GM12878 (cell line): ENCODE results near the gene SLC4A9. TPM values are rescaled to one million over a fixed set of nuclear protein-coding genes. Genes with fewer than 3 reads are reported as not detected.

Experiments
- ATAC-seq: fragments of 200-7000 bp; cut with Tn5 transposase; 3 replicates; pipeline ENCODE4 v1.9.1; 2020; ENCODE audit warnings: mild to moderate bottlenecking, moderate library complexity
- BruUV-seq: library from RNA; stranded (reverse); fragments of 400-500 nt; replicated peaks from 2 replicates; lab custom pipeline; 2021; lab: Mats Ljungman, UMichigan
- CTCF ChIA-PET: fragments of 300-600 bp; sonication (Branson Sonifier 250); formaldehyde crosslinking; extraction: SDS; loops from one replicate; lab custom pipeline; 2021; ENCODE audit warnings: inconsistent platforms; lab: Yijun Ruan, JAX
- POLR2A ChIA-PET: fragments of 350-600 bp; formaldehyde crosslinking; extraction: SDS; loops from one replicate; lab custom pipeline; 2021; ENCODE audit warnings: inconsistent platforms; lab: Charles Lee
- RAD21 ChIA-PET: fragments of 300-600 bp; sonication (Branson Sonifier 250); formaldehyde crosslinking; loops from one replicate; lab custom pipeline; 2023; ENCODE audit warnings: antibody characterized with exemption; ENCODE audit not compliant: unreplicated experiment; lab: Charles Lee
- SMC1A ChIA-PET: fragments of 300-600 bp; sonication (Branson Sonifier 250); formaldehyde crosslinking; loops from one replicate; lab custom pipeline; 2023; ENCODE audit not compliant: unreplicated experiment, uncharacterized antibody; lab: Charles Lee
- DNase-seq: peaks from one replicate; pipeline ENCODE4 v3.0.0-alpha.2; 2011; ENCODE audit warnings: low read depth, low spot score
- FAIRE-seq: peaks from 3 replicates; lab custom pipeline; 2011; peaks lifted over from hg19 to GRCh38; lab: Jason Lieb, UNC
- H2AFZ ChIP-seq: 2 replicates; pipeline ENCODE4 v1.6.0; 2011; ENCODE audit warnings: low read depth, low read length, control low read depth; ENCODE audit not compliant: control insufficient read depth
- H3K27ac ChIP-seq: 2 replicates; pipeline ENCODE4 v1.5.1; 2011; ENCODE audit warnings: control low read depth; ENCODE audit not compliant: control insufficient read depth, insufficient read depth
- H3K27me3 ChIP-seq, 2 experiments: replicated peaks in 1 of 2; 2 replicates each; pipeline versions ENCODE4 v1.6.0 to v1.6.1; 2011; ENCODE audit warnings: low read length in 1 of 2; ENCODE audit not compliant: control insufficient read depth in 2 of 2, insufficient read depth in 2 of 2
- H3K36me3 ChIP-seq, 2 experiments: 2 replicates each; pipeline ENCODE4 v1.5.1; 2011; ENCODE audit warnings: low read length in 1 of 2; ENCODE audit not compliant: control insufficient read depth in 2 of 2, insufficient read depth in 2 of 2
- H3K4me1 ChIP-seq: 2 replicates; pipeline ENCODE4 v1.6.1; 2011; ENCODE audit warnings: mild to moderate bottlenecking, low read length, moderate library complexity, mixed read lengths; ENCODE audit not compliant: control insufficient read depth, insufficient read depth
- H3K4me2 ChIP-seq: 2 replicates; pipeline ENCODE4 v1.6.0; 2011; ENCODE audit warnings: control low read depth; ENCODE audit not compliant: control insufficient read depth, insufficient read depth
- H3K4me3 ChIP-seq: fragments of 200-600 bp; sonication (generic); 2 replicates; pipeline ENCODE4 v1.5.1; 2016
- H3K79me2 ChIP-seq: 2 replicates; pipeline ENCODE4 v1.6.0; 2011; ENCODE audit warnings: low read length; ENCODE audit not compliant: control insufficient read depth, insufficient read depth
- H3K9ac ChIP-seq: 2 replicates; pipeline ENCODE4 v1.8.0; 2011; ENCODE audit warnings: low read length, control low read depth, mixed read lengths; ENCODE audit not compliant: control insufficient read depth, insufficient read depth
- H3K9me3 ChIP-seq: replicated peaks from 3 replicates; pipeline ENCODE4 v1.5.1; 2011; ENCODE audit warnings: mild to moderate bottlenecking, low read length; ENCODE audit not compliant: control insufficient read depth, insufficient read depth
- H4K20me1 ChIP-seq: 2 replicates; pipeline ENCODE4 v1.6.0; 2011; ENCODE audit not compliant: control insufficient read depth, insufficient read depth
- BCL11A ChIP-seq: IDR thresholded peaks from 2 replicates; pipeline ENCODE4 v1.6.1; 2011; ENCODE audit warnings: low read depth, low read length
- BCL3 ChIP-seq: IDR thresholded peaks from 2 replicates; pipeline ENCODE4 v1.6.1; 2011; ENCODE audit warnings: borderline replicate concordance, low read depth, mild to moderate bottlenecking, moderate library complexity, low read length; ENCODE audit not compliant: insufficient read depth, poor library complexity, severe bottlenecking
- EZH2 ChIP-seq: IDR thresholded peaks from 2 replicates; pipeline ENCODE4 v1.6.1; 2012; ENCODE audit warnings: low read depth, mild to moderate bottlenecking, control low read depth, inconsistent platforms, low read length, borderline replicate concordance; ENCODE audit not compliant: control insufficient read depth
- IRF4 ChIP-seq: IDR thresholded peaks from 2 replicates; pipeline ENCODE4 v1.6.1; 2011; ENCODE audit warnings: low read depth, low read length
- KAT2A ChIP-seq: conservative IDR thresholded peaks from 2 replicates; pipeline ENCODE4 v1.6.1; 2011; ENCODE audit warnings: low read depth, low read length; ENCODE audit not compliant: control insufficient read depth
- NKRF ChIP-seq: fragments of 450-650 bp; conservative IDR thresholded peaks from 2 replicates; pipeline ENCODE4 v1.6.1; 2017; ENCODE audit warnings: mild to moderate bottlenecking, moderate library complexity
- SMAD1 ChIP-seq: fragments of 450-650 bp; IDR thresholded peaks from 2 replicates; pipeline ENCODE4 v1.6.1; 2018; ENCODE audit warnings: mild to moderate bottlenecking, low read depth; ENCODE audit not compliant: partially characterized antibody
- USF1 ChIP-seq: IDR thresholded peaks from 2 replicates; pipeline ENCODE4 v1.6.1; 2011; ENCODE audit warnings: borderline replicate concordance, low read depth, mild to moderate bottlenecking, moderate library complexity, mixed read lengths, low read length; ENCODE audit not compliant: insufficient read depth; ENCODE audit errors: extremely low read length
- ZBTB11 ChIP-seq: fragments of 450-650 bp; formaldehyde crosslinking; IDR thresholded peaks from 2 replicates; pipeline ENCODE4 v1.5.0; 2022; ENCODE audit warnings: mild to moderate bottlenecking, missing genetic modification characterization
- ZNF622 ChIP-seq: fragments of 450-650 bp; IDR thresholded peaks from 2 replicates; pipeline ENCODE4 v1.6.1; 2017; ENCODE audit warnings: mild to moderate bottlenecking, inconsistent platforms
- WGBS: methylation state at CpG from one replicate; pipeline ENCODE4 v1.1.6; 2016; ENCODE audit warnings: low lambda C conversion rate; ENCODE audit not compliant: insufficient replicate concordance, insufficient coverage; ENCODE audit errors: missing lambda C conversion rate; 5-methylcytosine and 5-hydroxymethylcytosine counted together
- in situ Hi-C: fragments of 300-500 bp; cut with MboI; formaldehyde crosslinking; loops from 9 replicates; pipeline ENCODE4 v1.14.3; 2018; ENCODE audit warnings: mixed read lengths
- intact Hi-C: fragments of 100-400 bp; cut with micrococcal nuclease; formaldehyde crosslinking; loops from one replicate; pipeline ENCODE4 v1.14.2; 2022; ENCODE audit not compliant: unreplicated experiment
- polyA plus RNA-seq, 11 experiments: library from polyadenylated mRNA; depleted of rRNA in 4 of 11; unstranded in 6 of 11; stranded (reverse) in 5 of 11; fragments of >200 nt; fragmentation: Nextera tagmentation in 4 of 11; fragmentation: Illumina TruSeq in 1 of 11; extraction: Ambion mirVana in 4 of 11; extraction: Trizol in 1 of 11; gene quantifications; 1 replicate in 1 of 11; 2 replicates in 10 of 11; pipeline versions ENCODE4 v1.2.1 to v1.2.3, GENCODE V29; 2011 to 2016; ENCODE audit warnings: inconsistent platforms in 2 of 11, missing spikeins in 2 of 11, low read depth in 1 of 11
- total RNA-seq, 4 experiments: library from RNA; depleted of rRNA in 3 of 4; stranded (reverse); fragments of >200 nt in 3 of 4; fragmentation: Illumina TruSeq in 1 of 4; extraction: Trizol in 1 of 4; gene quantifications; 2 replicates each; pipeline versions ENCODE4 v1.2.1 to v1.2.3, GENCODE V29; 2013 to 2021
- TF ChIP-seq, protein P1 (sequence below): IDR thresholded peaks from 2 replicates; pipeline ENCODE4 v1.6.1; 2011; ENCODE audit warnings: low read depth, low read length, improper control_type of control experiment, borderline replicate concordance

The SLC4A9 gene
- total and polyA plus RNA-seq, 10 of the 15 experiments (the other 5 are each of a cell fraction or from before 2014, with no cell fraction given): 0.03 to 0.05 (median 0.05) TPM; not detected in 7

- intact Hi-C loops (loop anchor here (5.0 kb wide), 3 partner anchors 130 to 235 kb away; partner anchors contain the start of gene TMCO6), in situ Hi-C loops (loop anchor here (25.0 kb wide), 1 partner anchor 1210 kb away; the partner anchor contains the start of gene DIAPH1)
- Histone ChIP-seq H3K79me2 (peaks cover 78% of the 10 kb centered on the region), H3K9me3 (no peaks in the 10 kb centered on the region), H3K4me3 (peak overlapping the region; percentile 85), H4K20me1 (no peaks in the 10 kb centered on the region), H3K4me1 (no peaks in the 10 kb centered on the region; the same call in 1 of the 2 replicates), H3K36me3 (0 out of 4 replicates have a peak, but pooled peaks cover 0 to 2% of the 10 kb centered on the region in 2 experiments), H2AFZ (peak overlapping the region; percentile 93), H3K27ac (peak overlapping the region; percentile 93), H3K27me3 (no peaks in the 10 kb centered on the region), H3K9ac (peak overlapping the region; percentile 92), H3K4me2 (peak overlapping the region; percentile 95)
- 3% methylated on average over 31 of the region's 36 CpGs for WGBS
- no peak for FAIRE-seq
- ChIA-PET POLR2A (interaction anchor here (0.6 to 2.7 kb wide), 11 partner anchors 11 to 309 kb away, joined by 3 to 11 read pairs (median 4); partner anchors contain the start of genes NDUFA2, SRA1 and ZMAT2), CTCF (interaction anchor here (0.6 to 1.4 kb wide), 6 partner anchors 30 to 340 kb away, joined by 3 read pairs; partner anchors contain the start of gene HBEGF), SMC1A (interaction anchor here (0.6 to 1.7 kb wide), 7 partner anchors 15 to 324 kb away, joined by 3 to 4 read pairs (median 3); partner anchors contain the start of gene EIF4EBP3), RAD21 (interaction anchor here (0.7 to 1.4 kb wide), 4 partner anchors 145 to 784 kb away, joined by 3 to 4 read pairs (median 3); partner anchors contain the start of genes EIF4EBP3, HARS1 and PCDHB9)
- no TSS peak for BruUV-seq
- DNase-seq: peak; percentile 27
- ATAC-seq: peak; percentile 11
- TF ChIP-seq BCL11A (no peak), KAT2A (no peak), BCL3 (no peak), IRF4 (no peak), EZH2 (no peak), SMAD1 (no peak), USF1 (peak; percentile 38), NKRF (peak; percentile 62), ZBTB11 (0 out of 2 replicates have a peak, but pooled peaks have one; percentile 15), ZNF622 (no peak)
- TF ChIP-seq, protein P1, sequence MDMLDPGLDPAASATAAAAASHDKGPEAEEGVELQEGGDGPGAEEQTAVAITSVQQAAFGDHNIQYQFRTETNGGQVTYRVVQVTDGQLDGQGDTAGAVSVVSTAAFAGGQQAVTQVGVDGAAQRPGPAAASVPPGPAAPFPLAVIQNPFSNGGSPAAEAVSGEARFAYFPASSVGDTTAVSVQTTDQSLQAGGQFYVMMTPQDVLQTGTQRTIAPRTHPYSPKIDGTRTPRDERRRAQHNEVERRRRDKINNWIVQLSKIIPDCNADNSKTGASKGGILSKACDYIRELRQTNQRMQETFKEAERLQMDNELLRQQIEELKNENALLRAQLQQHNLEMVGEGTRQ: peak; percentile 25; the same call in 1 of the 2 replicates
These were observed 42.5 kb downstream of the SLC4A9 start for GRCh38 chr5:140402258-140403074.
